ENCODE measurements around the gene ANKRD12. TPM values are rescaled to one million over a fixed set of nuclear protein-coding genes. Genes with fewer than 3 reads are reported as not detected.
A peak's percentile ranks its signal among the peaks of the same experiment; 100 is the strongest.

ANKRD12 gene
- total RNA-seq, 1 donor = 32.0 TPM

- TF ChIP-seq CTCF (IDR thresholded peaks at IDR 0.05; ENCODE audit: insufficient read depth, low read depth, low read length) = no peak
- H3K4me3 ChIP-seq (ENCODE audit: low read depth, low read length) = peak overlapping the region; percentile 63
- peak; percentile 69 for DNase-seq (ENCODE audit: low read depth)
Measured at GRCh38 chr18:9101730-9102507, 34.7 kb upstream of the ANKRD12 start.

GRCh38 chr18:9102508-9103375 is 33.8 kb upstream of the ANKRD12 start, which contains the start of gene NDUFV2:
NDUFV2 (plus strand) TSS chr18:9102699; CDS start chr18:9102744, 45 bp downstream.
- peak within 1 kb of the TSS; percentile 63 for H3K4me3 ChIP-seq (ENCODE audit: low read depth, low read length)
- peak; percentile 95 for DNase-seq (ENCODE audit: low read depth)
- no peak for TF ChIP-seq CTCF (IDR thresholded peaks at IDR 0.05; ENCODE audit: insufficient read depth, low read depth, low read length)

GRCh38 chr18:9103376-9103873 is 33.2 kb upstream of the ANKRD12 start:
- no peak for TF ChIP-seq CTCF (IDR thresholded peaks at IDR 0.05; ENCODE audit: insufficient read depth, low read depth, low read length)
- DNase-seq (ENCODE audit: low read depth) = peak; percentile 53
- H3K4me3 ChIP-seq (ENCODE audit: low read depth, low read length) = peak overlapping the region; percentile 63

- H3K4me3 ChIP-seq (ENCODE audit: low read depth, low read length) = peak overlapping the region; percentile 63
- no peak for TF ChIP-seq CTCF (IDR thresholded peaks at IDR 0.05; ENCODE audit: insufficient read depth, low read depth, low read length)
- DNase-seq (ENCODE audit: low read depth) = no peak
Measured at GRCh38 chr18:9104244-9104901, 32.2 kb upstream of the ANKRD12 start.

- peak overlapping the region; percentile 63 for H3K4me3 ChIP-seq (ENCODE audit: low read depth, low read length)
- TF ChIP-seq CTCF (IDR thresholded peaks at IDR 0.05; ENCODE audit: insufficient read depth, low read depth, low read length) = no peak
- no peak for DNase-seq (ENCODE audit: low read depth)
Measured at GRCh38 chr18:9105420-9105819, 31.2 kb upstream of the ANKRD12 start.

GRCh38 chr18:9106094-9106493 is 30.5 kb upstream of the ANKRD12 start:
- H3K4me3 ChIP-seq (ENCODE audit: low read depth, low read length) = peak overlapping the region; percentile 63
- no peak for TF ChIP-seq CTCF (IDR thresholded peaks at IDR 0.05; ENCODE audit: insufficient read depth, low read depth, low read length)
- no peak for DNase-seq (ENCODE audit: low read depth)
